KBM-7 (cell line): ENCODE measurements around the gene LIPK.

Experiments used
- DNase-seq: peaks from one replicate; pipeline ENCODE4 v3.0.0-alpha.2; 2015
- in situ Hi-C: fragments of 300-500 bp; cut with MboI; formaldehyde crosslinking; loops from 2 replicates; pipeline ENCODE4 v1.14.3; 2020; ENCODE audit warnings: low sequenced_read_pairs, low pct_unique_long_range_greater_than_20kb, mixed read lengths

LIPK gene

DNA sequence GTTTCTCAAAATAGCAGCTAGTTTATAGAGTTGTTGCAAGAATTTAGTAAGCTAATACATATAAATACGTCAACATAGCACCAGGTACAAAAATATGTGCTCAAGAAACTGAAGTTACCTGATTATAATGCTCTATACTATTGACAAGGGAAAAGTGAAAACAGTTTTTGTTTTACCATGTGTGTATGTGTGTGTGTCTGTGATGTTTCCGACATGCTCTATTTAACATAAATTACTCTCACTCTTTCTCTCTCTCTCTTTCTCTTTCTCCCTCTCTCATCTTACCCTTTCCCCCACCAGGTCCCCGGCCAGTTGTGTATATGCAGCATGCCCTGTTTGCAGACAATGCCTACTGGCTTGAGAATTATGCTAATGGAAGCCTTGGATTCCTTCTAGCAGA is 58.1 kb downstream of the LIPK start:
- DNase-seq, result no peak
- in situ Hi-C loops, result no loop called here

DNA sequence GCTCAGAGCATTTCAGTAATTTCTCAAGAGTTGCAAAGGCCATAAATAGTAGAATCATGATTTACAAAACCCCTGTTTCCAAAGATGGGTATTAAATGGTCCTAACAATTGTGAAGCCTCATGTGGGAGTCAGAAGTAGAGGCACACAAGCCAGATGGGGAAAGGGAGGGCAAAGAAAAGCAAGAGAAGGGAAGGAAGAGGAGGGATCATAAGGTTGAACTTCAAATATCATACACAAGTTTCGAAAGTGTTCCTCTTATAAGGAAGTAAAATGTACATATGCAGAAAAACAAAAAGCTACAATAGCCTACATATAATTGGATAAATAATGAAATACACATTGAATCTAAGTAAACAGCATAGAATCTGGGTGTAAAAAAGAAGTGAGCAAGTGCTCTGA is 59.8 kb downstream of the LIPK start:
- no peak for DNase-seq
- in situ Hi-C loops, result no loop called here

DNA sequence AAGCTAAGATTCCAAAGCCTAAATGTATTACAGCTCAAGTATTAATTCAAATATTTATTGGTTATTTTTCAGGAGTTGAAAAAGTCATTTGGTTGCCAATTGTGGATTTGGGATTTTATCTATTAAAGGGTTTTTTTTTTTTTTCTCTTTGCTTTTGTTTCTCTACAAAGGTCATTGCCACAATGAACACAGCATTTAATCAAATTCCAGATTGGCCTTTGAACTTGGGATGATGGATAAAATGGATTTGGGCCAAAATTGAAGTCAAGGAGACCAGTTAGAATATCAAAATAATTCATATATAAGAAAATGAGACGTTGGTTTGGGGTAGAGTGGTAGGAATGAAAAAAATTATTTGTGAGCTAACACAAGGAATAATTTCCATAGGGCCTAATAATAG is 63.3 kb downstream of the LIPK start:
- in situ Hi-C loops, result no loop called here
- no peak for DNase-seq

DNA sequence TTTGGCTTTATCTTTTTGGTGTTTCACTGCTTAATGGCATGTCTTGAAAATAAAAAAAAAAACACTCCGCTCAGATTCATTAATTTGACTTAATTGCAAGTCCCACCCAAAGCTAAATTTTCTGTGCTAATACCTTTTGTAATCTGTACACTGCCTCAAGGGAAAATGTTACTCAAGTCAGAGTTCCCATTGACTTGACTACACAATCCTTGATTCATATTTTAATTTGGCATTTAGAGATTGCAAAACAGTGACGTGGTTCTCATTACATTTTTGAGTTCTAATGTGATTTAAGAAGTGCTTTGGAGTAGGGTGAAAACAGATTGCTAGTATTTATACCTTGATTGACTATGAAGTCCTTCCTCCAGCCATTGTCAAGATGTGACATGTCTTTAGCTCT is 75.2 kb downstream of the LIPK start:
- in situ Hi-C loops, result no loop called here

DNA sequence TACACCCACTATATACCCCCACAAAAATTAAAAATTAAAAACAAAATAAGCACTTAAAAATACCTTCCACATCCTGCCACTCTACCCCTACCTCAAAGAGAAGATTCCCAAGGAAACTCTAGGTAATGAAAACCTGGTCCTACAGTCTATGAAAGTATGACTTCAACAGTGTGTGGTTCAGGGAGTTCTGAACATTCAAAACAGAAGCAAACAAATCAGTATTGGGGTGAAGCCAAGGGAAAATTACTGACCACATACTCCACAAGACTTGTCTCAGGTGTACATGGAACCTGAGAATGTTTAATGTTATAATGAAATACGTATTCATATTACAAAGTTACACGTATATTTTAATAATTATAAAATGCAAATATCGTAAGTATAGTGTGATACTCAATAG is 76.2 kb downstream of the LIPK start:
- in situ Hi-C loops, result no loop called here
- no peak for DNase-seq

More for the DNA sequence above, 75.2 kb downstream of the LIPK start:
- no peak for DNase-seq

DNA sequence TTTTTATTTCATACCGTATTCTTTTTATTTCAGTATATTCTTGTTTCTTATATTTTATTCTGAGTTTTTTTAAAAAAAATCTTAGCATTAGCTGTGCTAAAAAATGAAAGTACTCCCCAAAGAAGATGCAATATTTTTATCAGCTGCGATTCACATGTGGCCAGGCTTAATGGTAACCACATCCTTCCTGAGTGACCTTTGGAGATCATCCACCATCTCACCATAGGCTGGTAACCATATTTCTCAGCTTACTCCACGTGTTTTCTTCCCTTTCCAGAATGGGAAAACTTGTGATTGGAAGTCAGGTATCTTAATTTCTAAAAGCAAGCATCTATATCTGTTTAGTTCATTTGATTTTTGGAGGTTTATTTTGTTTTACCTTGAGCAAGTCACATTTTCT is 77.7 kb downstream of the LIPK start:
- in situ Hi-C loops, result no loop called here
- no peak for DNase-seq

DNA sequence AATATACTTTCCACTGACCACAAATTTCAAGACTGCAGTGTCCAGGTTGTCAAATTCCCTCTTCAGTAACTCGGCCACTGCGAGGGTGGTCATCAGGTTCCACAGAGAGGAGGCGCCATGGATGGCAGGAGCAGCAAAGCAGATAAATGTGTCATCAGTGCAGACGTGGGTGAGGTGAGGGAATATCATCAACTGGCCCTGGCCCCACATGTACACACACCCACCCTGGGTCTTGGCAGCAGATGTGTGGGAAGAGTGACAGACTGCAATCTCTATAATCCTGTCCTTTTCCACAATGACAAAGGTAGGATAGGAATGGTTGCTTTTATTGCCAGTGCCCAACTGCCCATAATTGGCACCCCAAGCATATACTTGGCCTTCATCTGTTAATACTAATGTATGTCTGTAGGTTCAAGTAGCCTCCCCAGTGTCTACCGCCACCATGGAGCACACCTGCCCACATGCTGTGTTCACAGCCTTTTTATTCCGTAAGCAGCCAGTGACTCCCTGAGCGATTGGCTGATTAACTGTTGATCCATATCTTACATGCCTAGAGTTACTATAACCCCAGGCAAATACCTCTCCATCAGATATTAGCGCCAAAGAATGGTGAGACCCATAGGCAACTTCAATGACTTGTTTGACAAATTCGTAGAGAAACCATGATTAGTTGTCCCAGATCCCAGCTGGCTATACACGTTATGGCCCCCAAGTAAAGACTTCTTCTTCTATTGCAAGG is 80.2 kb downstream of the LIPK start:
- in situ Hi-C loops, result no loop called here
- DNase-seq, result no peak

DNA sequence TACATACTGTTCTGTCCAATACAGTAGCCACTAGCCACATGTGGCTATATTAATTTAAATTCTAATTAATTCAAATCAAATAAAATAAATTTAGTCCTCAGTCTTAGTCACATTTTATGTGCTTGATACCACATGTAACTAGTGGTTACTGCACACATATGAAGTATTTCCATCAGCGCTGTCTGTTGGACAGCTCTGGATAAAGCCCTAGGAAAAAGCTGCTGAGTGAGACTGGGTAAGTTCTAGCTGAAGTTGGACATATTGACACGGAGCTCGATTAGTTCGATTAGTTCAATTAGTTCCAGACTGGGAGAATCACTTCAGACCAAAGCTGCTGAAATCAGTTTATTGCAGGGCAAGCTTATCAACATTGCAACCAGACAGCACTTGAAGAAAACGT is 81.4 kb downstream of the LIPK start:
- no peak for DNase-seq
- in situ Hi-C loops, result no loop called here

DNA sequence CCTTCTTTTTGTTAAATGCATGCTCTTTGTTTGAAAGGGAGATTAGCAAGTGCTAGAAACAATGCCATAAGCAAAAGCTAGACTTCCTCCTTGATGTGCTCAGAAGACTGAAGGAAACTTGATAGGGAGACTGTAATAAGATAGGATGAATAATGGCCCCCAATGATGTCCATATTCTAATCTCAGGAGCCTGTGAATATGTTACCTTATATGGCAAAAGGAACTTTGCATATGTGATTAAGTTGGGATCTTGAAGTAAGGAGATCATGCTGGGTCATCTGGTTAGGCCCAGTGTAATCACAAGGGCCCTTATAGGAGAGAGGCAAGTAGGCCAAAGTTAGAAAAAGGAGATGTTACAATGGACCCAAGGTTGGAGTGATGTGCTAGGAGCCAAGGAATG is 82.9 kb downstream of the LIPK start:
- in situ Hi-C loops, result no loop called here
- no peak for DNase-seq

DNA sequence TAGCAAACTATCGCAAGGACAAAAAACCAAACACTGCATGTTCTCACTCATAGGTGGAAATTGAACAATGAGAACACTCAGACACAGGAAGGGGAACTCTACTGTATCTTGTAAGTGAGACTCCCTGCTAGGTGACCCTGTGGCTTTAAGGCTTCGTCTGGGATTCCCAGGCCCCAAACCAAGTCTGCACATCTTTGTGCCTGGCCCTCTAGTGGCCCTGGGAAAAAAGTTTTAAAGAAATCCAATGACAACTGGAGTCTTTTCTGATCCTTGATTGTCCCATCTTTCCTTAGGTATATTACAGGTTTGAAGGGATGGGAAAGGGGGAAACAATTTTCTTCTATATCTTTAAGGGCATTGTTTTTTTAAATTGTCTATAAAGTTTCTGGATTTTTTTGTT is 85.9 kb downstream of the LIPK start:
- DNase-seq, result peak; percentile 50
- in situ Hi-C loops, result no loop called here

DNA sequence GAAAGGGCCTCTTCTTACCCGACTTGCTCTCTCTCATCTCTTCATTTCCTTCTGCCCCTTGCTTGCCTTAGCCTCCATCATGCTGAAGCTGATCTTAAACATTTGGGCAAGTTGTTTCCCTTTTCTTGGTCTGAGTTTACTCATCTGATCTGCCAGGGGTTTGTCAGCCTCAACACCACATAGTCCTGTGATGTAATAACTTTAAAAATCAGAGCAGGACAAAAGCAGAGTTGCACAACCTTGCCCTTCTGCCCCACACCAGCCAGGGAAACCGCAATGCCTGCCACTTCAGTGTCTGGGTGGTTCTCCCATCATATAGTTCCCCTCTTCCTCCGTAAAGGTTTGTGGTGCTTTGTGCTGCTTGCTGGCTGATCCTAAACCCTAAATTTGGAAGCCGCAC is 86.6 kb downstream of the LIPK start:
- peak; percentile 82 for DNase-seq
- in situ Hi-C loops, result no loop called here

DNA sequence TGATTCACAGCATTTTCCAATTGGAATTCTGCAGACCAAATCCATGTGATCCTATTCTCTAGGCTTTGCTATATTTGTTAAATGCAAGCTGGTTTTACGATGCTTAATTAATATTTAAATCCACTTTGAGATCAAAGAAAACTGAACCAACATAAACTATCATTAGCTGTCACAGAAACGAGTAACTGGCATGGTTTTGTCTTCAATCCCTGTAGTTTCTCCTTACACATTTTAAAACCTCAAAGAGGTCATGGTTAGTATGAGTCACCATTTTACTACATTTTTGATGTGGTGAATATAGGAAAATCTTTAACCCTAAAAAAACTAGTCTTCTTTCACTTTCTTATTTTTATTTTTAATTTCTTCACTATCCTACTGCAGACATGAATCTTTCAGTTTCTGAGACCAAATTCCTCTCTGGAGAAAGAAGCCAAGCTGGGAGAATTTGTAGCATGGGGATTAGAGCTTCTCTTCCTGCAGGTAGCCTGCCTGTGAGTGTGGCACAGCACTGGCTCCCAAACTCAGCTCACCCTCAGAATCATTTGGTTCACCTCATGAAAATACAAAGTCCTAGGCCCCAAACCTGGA is 87.8 kb downstream of the LIPK start:
- no peak for DNase-seq
- in situ Hi-C loops, result no loop called here

DNA sequence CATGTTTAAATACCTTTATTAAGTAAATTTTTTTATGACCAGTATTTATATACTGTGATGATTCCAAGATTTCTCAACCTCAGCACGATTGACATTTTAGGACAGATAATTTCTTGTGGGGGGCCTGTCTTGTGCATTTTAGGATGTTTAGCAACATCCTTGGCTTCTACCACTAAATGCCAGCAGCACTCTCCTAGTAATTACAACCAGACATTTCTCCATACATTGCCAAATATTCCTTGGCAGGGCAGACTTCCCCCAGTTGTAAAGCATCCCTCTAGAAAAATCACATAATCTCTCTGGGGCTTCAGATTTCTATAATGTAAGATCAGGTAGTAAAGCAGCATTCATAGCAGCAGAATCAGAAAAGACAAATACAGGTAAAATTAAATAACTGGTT is 88.7 kb downstream of the LIPK start:
- in situ Hi-C loops, result no loop called here
- no peak for DNase-seq

DNA sequence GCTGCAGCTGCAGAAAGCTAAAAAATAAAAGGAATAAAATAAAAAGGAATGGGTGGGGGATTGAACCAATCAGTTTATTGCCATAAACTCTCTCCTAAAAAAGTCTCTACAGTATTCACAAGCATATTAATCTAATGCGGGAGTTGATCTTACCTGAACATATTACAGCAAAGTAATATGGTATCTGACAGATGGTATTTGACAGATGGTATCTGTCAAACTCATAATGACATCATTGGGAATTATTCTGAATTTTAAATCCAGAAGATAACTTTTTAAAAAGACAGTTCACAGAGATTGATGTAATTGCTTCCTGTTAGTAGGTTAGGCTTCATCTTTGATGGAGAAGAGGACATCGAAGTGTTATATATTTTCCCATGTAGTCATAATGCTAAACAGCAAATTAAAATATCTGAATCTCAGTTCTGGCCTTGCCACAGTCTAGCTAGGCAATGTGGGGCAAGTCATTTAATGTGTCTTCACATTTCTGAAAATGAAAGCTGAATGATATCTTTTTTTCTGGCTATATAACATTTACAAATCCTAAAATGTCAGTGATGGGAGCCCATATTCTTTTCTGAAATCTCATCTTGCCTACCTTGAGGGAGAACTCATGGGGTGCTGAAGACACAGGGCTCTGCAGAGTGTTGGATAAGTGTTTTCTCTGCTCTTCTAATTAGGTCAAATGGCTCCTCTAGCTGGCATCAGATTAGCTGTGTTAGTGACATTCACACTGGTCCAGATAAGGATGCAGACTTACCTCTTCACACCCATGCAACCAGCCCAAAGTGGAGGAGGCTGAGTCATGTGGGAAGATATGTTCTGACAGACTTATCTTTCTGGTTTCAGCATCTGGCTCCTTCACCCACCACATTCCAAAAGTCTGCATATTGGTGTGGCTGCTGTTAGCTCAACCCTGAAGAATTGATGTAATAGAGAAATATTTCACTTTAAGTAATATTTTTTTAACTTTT is 94.4 kb downstream of the LIPK start:
- no peak for DNase-seq
- in situ Hi-C loops, result no loop called here
